Measurements from ENCODE around the gene CHKA. TPM values are rescaled to one million over a fixed set of nuclear protein-coding genes. Genes with fewer than 3 reads are reported as not detected.

Gene CHKA
- total and polyA plus RNA-seq, 9 of the 15 experiments (the other 6 are each of a cell fraction or from before 2014, with no cell fraction given) = 3.6 to 37.0 (median 30.2) TPM

DNA sequence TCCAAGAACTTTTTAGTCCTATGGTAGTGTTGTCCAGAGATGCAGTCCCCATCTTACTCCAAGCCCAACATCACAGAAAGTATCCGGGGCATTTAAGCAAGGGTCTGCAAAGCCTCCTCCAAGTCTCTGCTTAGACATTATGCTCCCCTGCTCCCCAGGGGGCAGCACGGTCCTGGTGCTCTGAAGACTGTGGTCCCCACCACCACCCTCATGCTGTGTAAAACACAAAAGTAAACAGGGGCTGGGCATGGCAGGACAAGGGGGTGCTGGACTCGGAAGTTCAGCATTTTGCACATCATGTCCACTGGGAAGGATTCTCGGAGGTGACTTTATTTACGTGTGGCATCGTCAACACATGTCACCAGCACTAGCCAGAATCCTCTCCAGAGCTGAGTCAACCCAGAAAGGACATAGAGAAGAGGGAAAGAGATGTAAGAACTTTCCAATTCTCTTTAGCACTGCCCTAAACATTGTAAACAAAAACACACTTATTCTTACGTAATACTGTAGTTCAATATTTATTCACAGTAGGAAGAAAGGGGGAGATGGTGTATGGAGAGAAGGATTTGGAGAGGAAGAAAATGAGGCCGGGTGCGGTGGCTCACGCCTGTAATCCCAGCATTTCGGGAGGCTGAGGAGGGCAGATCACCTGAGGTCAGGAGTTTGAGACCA lies 44.7 kb downstream of the CHKA start:
- Histone ChIP-seq H3K9ac (ENCODE audit: insufficient read depth in 1 of 2, low read depth in 2 of 2, low read length in 2 of 2) (no peak overlapping the region), H3K9me1 (ENCODE audit: control insufficient read depth, insufficient read depth, low read length) (no peaks in the 10 kb centered on the region), H3K4me3 (no peak overlapping the region), H4K20me1 (replicated peaks; ENCODE audit: control insufficient read depth, insufficient read depth, low read length) (no peaks in the 10 kb centered on the region), H3K36me3 (ENCODE audit: control insufficient read depth, insufficient read depth, low read length) (peaks cover 74% of the 10 kb centered on the region; the same call in 2 of the 3 replicates), H3K4me1 (replicated peaks in 1 of 2; ENCODE audit: control insufficient read depth in 2 of 2, insufficient read depth in 2 of 2, low read length in 2 of 2) (no peaks in the 10 kb centered on the region), H2AFZ (ENCODE audit: low read depth, low read length) (no peak overlapping the region), H3K9me3 (replicated peaks; ENCODE audit: control insufficient read depth, insufficient read depth, low read depth, low read length) (no peaks in the 10 kb centered on the region), H3K27me3 (ENCODE audit: control insufficient read depth in 2 of 2, insufficient read depth in 2 of 2, low read length in 2 of 2) (no peaks in the 10 kb centered on the region), H3K79me2 (ENCODE audit: control insufficient read depth, insufficient read depth, low read length) (no peaks in the 10 kb centered on the region), H3K4me2 (ENCODE audit: insufficient read depth, low read length) (no peak overlapping the region), H3K27ac (ENCODE audit: extremely low read depth, low read depth, low read length) (no peak overlapping the region)
- CTCF ChIA-PET (ENCODE audit: low intra/inter-chr PET ratio) = no interaction called here
- FAIRE-seq (no peak), DNase-seq (ENCODE audit: extremely low read depth in 1 of 4, low spot score in 3 of 4) (peak in 3 of 4 experiments; percentile 21 to 35 (median 32)), ATAC-seq (peak; percentile 77)
- 76% methylated on average over 11 of the region's 11 CpGs for WGBS (ENCODE audit: insufficient coverage, low coverage, missing lambda C conversion rate)
- intact Hi-C loops (cut with micrococcal nuclease) = loop anchor here (1.0 kb wide), 1 partner anchor 130 kb away; no protein-coding TSS in a partner anchor
- in situ Hi-C loops (cut with MboI) = no loop called here
- BruUV-seq (replicated peaks) = no TSS peak
- POLR2A ChIA-PET = interaction anchor here (0.6 kb wide), 1 partner anchor 1355 kb away, joined by 3 read pairs; no protein-coding TSS in a partner anchor
- no peak for TF ChIP-seq MAFG (tag; conservative IDR thresholded peaks at IDR 0.05)
- TF ChIP-seq NCOA4 (IDR thresholded peaks at IDR 0.05; ENCODE audit: partially characterized antibody) = no peak
- peak; percentile 10 to 53; a peak in 2 of 4 replicates for TF ChIP-seq RAD21 (CRISPR knock-in tag; conservative IDR thresholded peaks at IDR 0.05 in 1 of 2, IDR thresholded peaks at IDR 0.05 in 1 of 2)
- TF ChIP-seq BRD9 (IDR thresholded peaks at IDR 0.05; ENCODE audit: low read depth, partially characterized antibody) = no peak
- no peak for TF ChIP-seq ZNF830 (CRISPR knock-in tag; IDR thresholded peaks at IDR 0.05)
- no peak for TF ChIP-seq DNMT1 (IDR thresholded peaks at IDR 0.05)
- TF ChIP-seq, protein P1, sequence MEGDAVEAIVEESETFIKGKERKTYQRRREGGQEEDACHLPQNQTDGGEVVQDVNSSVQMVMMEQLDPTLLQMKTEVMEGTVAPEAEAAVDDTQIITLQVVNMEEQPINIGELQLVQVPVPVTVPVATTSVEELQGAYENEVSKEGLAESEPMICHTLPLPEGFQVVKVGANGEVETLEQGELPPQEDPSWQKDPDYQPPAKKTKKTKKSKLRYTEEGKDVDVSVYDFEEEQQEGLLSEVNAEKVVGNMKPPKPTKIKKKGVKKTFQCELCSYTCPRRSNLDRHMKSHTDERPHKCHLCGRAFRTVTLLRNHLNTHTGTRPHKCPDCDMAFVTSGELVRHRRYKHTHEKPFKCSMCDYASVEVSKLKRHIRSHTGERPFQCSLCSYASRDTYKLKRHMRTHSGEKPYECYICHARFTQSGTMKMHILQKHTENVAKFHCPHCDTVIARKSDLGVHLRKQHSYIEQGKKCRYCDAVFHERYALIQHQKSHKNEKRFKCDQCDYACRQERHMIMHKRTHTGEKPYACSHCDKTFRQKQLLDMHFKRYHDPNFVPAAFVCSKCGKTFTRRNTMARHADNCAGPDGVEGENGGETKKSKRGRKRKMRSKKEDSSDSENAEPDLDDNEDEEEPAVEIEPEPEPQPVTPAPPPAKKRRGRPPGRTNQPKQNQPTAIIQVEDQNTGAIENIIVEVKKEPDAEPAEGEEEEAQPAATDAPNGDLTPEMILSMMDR (IDR thresholded peaks at IDR 0.05 in 2 of 3, conservative IDR thresholded peaks at IDR 0.05 in 1 of 3; ENCODE audit: insufficient read depth in 2 of 3, low read depth in 1 of 3, low read length in 3 of 3) = peak; percentile 33 to 46 (median 44); a peak in 3 of 6 replicates
- TF ChIP-seq, protein P2, sequence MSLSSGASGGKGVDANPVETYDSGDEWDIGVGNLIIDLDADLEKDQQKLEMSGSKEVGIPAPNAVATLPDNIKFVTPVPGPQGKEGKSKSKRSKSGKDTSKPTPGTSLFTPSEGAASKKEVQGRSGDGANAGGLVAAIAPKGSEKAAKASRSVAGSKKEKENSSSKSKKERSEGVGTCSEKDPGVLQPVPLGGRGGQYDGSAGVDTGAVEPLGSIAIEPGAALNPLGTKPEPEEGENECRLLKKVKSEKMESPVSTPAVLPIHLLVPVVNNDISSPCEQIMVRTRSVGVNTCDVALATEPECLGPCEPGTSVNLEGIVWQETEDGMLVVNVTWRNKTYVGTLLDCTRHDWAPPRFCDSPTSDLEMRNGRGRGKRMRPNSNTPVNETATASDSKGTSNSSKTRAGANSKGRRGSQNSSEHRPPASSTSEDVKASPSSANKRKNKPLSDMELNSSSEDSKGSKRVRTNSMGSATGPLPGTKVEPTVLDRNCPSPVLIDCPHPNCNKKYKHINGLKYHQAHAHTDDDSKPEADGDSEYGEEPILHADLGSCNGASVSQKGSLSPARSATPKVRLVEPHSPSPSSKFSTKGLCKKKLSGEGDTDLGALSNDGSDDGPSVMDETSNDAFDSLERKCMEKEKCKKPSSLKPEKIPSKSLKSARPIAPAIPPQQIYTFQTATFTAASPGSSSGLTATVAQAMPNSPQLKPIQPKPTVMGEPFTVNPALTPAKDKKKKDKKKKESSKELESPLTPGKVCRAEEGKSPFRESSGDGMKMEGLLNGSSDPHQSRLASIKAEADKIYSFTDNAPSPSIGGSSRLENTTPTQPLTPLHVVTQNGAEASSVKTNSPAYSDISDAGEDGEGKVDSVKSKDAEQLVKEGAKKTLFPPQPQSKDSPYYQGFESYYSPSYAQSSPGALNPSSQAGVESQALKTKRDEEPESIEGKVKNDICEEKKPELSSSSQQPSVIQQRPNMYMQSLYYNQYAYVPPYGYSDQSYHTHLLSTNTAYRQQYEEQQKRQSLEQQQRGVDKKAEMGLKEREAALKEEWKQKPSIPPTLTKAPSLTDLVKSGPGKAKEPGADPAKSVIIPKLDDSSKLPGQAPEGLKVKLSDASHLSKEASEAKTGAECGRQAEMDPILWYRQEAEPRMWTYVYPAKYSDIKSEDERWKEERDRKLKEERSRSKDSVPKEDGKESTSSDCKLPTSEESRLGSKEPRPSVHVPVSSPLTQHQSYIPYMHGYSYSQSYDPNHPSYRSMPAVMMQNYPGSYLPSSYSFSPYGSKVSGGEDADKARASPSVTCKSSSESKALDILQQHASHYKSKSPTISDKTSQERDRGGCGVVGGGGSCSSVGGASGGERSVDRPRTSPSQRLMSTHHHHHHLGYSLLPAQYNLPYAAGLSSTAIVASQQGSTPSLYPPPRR (CRISPR knock-in tag; IDR thresholded peaks at IDR 0.05; ENCODE audit: borderline replicate concordance) = no peak
- no peak for TF ChIP-seq ZNF764 (CRISPR knock-in tag; IDR thresholded peaks at IDR 0.05; ENCODE audit: low read depth)
- no peak for TF ChIP-seq ZFPM2 (CRISPR knock-in tag; IDR thresholded peaks at IDR 0.05)
- TF ChIP-seq BMI1 (IDR thresholded peaks at IDR 0.05; ENCODE audit: low read length) = no peak
